SW 1271 (cell line): ENCODE measurements around the gene C10orf90.
"Not testable (repeated sequence)": the region's sequence is repeated elsewhere in the genome, so short reads cannot be mapped to it uniquely, and the experiment has no call there.

Experiments used
- DNase-seq, 2 experiments: peaks; one replicate each; lab custom pipeline; 2025; lab: John Stamatoyannopoulos, UW

C10orf90 gene

GRCh38 chr10:126585249-126586017 is 85.1 kb downstream of the C10orf90 start:
- DNase-seq = no peak

GRCh38 chr10:126584836-126585235 is 85.7 kb downstream of the C10orf90 start:
- DNase-seq = no peak

- no peak for DNase-seq
Measured at GRCh38 chr10:126583552-126584200, 86.8 kb downstream of the C10orf90 start.

DNA sequence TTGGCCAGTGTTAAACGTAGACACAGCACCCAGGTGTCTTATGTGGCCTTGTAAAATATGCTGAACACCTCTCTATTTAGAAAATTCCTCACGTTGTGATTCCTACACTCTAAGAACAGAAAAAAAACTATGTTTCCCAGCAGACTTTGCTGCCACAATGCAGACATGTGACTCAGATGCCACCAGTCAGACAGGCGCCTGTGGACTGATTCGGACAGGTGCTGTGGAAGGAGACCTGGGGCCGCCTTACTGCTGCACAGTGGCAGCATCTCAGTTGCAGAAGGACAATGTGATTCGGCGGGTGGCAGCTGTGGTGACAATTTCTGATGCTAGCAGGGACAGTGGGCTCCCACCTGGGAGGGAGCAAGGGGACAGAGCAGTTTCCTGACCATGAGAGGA is 88.8 kb downstream of the C10orf90 start:
- DNase-seq = no peak

DNA sequence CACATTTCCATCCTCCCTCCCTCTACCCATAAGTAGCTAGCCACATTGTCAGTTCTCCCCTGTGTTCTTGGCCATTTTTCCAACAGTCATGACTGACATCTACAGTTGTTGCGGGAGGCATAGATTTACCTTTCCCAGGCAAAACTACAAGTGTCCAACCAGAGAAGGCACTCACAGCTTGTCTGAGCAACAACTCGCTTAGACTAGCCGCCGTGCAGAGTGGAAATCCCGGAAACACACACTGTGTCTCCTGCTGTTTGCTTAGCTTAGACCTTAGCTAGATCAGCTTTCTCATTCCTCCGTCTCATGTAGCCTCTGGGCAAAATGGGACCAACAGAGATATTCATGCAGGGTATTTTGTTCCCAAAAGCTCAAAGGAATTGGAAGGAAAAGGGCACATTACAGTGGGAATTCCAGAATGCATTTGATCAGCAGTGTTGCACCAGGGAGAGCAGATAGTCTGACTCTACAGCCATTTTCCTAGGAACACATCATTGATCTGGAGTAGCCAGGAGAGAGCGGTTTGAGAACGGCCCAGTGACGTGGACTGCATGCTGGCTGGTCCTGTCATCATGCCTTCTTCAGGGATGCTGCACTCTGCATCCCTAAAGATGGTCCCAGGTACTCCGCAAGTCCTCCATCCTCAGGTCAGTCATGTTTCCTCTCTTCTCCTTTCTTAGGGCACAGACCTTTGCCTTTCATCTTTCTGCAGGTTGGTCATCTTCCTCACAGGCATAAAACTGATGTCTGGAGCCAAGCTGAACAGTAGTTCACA is 89.4 kb downstream of the C10orf90 start:
- no peak for DNase-seq

- DNase-seq = no peak
Measured at GRCh38 chr10:126576336-126576735, 94.2 kb downstream of the C10orf90 start.

GRCh38 chr10:126570621-126571602 is 99.6 kb downstream of the C10orf90 start:
- DNase-seq = no peak

GRCh38 chr10:126570245-126570570 is 100.3 kb downstream of the C10orf90 start:
- DNase-seq = no peak

DNA sequence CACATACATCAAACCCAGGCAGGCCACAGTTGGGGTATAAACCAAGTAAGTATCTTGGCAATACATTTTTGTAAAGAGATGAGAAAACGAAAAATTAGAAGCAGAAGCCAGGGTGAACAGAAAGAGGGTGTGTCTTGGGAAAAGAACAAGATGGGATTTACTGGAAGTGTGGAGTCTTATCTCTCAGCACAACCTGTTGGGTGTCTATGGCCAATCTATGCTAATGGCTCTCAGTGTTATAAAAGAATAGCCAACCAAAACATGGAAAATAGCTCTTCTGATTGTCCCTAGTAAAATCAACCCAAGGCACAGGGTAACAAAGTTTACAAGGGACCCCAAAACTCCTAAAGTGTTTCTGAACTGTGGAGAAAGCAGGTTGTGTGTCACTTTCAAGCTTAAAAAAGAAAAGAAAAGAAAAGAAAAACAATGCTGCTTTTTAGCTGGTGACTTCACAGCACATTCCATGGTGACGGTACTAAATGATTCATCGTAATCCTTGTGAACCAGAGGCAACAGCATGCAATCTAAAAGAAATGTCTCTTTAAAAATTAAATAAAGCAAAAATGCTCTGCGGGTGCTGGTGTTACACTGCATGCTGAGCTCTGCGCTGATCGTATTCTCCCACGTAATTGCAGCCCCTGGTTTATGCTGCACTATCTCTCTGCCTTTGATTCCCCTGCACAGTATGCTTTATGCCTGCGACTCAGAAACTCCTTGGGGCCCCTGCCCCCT is 100.8 kb downstream of the C10orf90 start:
- DNase-seq = no peak

GRCh38 chr10:126568809-126569385 is 101.6 kb downstream of the C10orf90 start:
- no peak for DNase-seq

- DNase-seq = no peak
Measured at GRCh38 chr10:126565871-126566270, 104.6 kb downstream of the C10orf90 start.

DNA sequence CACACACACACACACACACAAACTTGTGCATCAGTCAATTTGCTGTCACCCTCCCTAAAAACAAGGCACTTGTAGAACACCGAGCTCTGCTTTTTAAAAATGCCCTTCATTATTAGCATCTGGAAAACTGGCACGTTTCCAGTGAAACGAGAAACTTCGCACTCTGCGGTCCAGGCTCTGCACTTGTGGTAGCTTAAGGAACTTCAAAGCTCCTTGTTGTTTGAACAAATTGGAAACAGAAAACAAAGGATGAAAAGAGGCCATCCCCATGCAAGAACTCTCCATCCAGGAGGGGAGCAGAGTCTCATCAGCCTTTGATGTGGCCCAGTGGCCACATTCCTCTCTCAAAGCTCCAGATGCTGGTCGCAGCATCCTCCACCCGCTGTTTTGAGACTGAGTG is 105.1 kb downstream of the C10orf90 start:
- no peak for DNase-seq

GRCh38 chr10:126564326-126564888 is 106.1 kb downstream of the C10orf90 start:
- no peak for DNase-seq

DNA sequence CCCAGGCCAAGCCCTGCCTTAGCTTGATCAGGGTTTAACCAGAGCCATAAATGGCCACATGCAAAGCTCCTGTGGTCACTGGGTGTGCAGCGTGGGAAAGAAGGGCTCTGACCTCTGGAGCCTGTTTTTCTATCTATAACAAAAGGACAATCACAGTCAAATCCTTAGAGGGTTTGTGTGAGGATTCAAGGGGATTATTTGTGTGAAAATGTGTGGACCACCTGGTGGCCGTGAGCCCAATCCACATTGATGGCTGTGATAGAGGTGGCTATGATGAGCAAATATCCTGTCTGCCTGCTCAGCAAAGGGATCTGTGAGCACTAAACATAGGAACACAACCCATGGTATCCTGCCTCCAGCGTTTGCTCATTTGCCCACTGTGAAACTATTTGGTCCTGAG is 107.1 kb downstream of the C10orf90 start:
- no peak for DNase-seq

GRCh38 chr10:126561921-126562680 is 108.4 kb downstream of the C10orf90 start:
- no peak for DNase-seq

- DNase-seq = no peak
Measured at GRCh38 chr10:126561294-126561920, 109.1 kb downstream of the C10orf90 start.

DNA sequence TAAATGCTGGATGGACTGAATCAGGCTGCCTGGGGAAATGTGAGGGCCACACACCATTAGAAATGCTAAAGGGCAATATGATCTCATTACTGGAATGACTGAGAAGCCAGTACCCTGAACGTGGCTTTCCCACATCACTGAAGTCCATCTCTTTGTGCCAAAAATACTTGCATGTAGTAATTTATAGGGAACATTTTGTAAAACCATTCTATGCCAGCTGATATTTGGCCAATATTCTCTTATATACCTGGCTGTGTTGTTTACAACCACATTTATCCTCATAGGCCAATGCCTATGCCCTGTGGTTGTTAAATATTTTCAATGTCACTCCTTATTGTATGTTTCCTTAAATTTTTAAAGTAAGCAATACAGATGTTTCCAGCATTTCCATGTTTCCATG is 111.6 kb downstream of the C10orf90 start:
- no peak for DNase-seq

GRCh38 chr10:126551202-126551601 is 119.3 kb downstream of the C10orf90 start:
- DNase-seq = no peak

GRCh38 chr10:126550586-126550985 is 119.9 kb downstream of the C10orf90 start:
- not testable (repeated sequence) for DNase-seq
